SU-DHL-6 (cell line): ENCODE measurements around the gene SMAD7.
A peak's percentile ranks its signal among the peaks of the same experiment; 100 is the strongest.

Experiments used
- H2AFZ ChIP-seq: fragments of 200-600 bp; sonication (generic); 2 replicates; pipeline ENCODE4 v1.6.1; 2014; ENCODE audit warnings: low read depth, mild to moderate bottlenecking, moderate library complexity, mixed read lengths, antibody characterized with exemption, low read length; ENCODE audit not compliant: severe bottlenecking
- H3F3A ChIP-seq: fragments of 200-600 bp; shearing (Covaris generic); 2 replicates; pipeline ENCODE4 v1.6.0; 2016; ENCODE audit warnings: antibody characterized with exemption, mild to moderate bottlenecking; ENCODE audit not compliant: insufficient read depth
- H3K27ac ChIP-seq: fragments of 200-600 bp; sonication (generic); 2 replicates; pipeline ENCODE4 v1.5.1; 2016; ENCODE audit warnings: low read depth, mild to moderate bottlenecking, low read length, moderate library complexity, mixed read lengths
- H3K27me3 ChIP-seq: fragments of 200-600 bp; sonication (generic), shearing (Covaris generic); 2 replicates; pipeline ENCODE4 v1.6.0; 2014; ENCODE audit warnings: mild to moderate bottlenecking, low read length
- H3K36me3 ChIP-seq: fragments of 200-600 bp; sonication (generic); 2 replicates; pipeline ENCODE4 v1.6.1; 2014; ENCODE audit warnings: mild to moderate bottlenecking, low read length, mixed read lengths
- H3K4me2 ChIP-seq: fragments of 300-600, 200-600 bp; shearing (Covaris generic), sonication (generic); 2 replicates; pipeline ENCODE4 v1.6.0; 2014; ENCODE audit warnings: low read length, low read depth, mild to moderate bottlenecking; ENCODE audit not compliant: poor library complexity, severe bottlenecking
- H3K4me3 ChIP-seq: fragments of 200-600 bp; sonication (generic); 2 replicates; pipeline ENCODE4 v1.5.1; 2014; ENCODE audit warnings: antibody characterized with exemption, low read length, mild to moderate bottlenecking, mixed read lengths; ENCODE audit not compliant: insufficient read depth, poor library complexity, severe bottlenecking
- H3K79me2 ChIP-seq: fragments of 200-600 bp; sonication (generic); 2 replicates; pipeline ENCODE4 v1.6.1; 2014; ENCODE audit warnings: mild to moderate bottlenecking, low read length, moderate library complexity; ENCODE audit not compliant: insufficient read depth
- H3K9ac ChIP-seq: fragments of 200-600 bp; sonication (generic); 2 replicates; pipeline ENCODE4 v1.7.0; 2014; ENCODE audit warnings: mild to moderate bottlenecking, low read length
- H3K9me2 ChIP-seq: fragments of 200-600 bp; sonication (generic); replicated peaks from 2 replicates; pipeline ENCODE4 v1.6.1; 2014; ENCODE audit warnings: low read length; ENCODE audit not compliant: insufficient read depth
- H3K9me3 ChIP-seq: fragments of 200-600 bp; sonication (generic); 2 replicates; pipeline ENCODE4 v1.6.1; 2014; ENCODE audit warnings: low read length, mixed read lengths; ENCODE audit not compliant: insufficient read depth
- H4K20me1 ChIP-seq: fragments of 200-600 bp; sonication (generic); 2 replicates; pipeline ENCODE4 v1.6.1; 2014; ENCODE audit warnings: low read depth, mild to moderate bottlenecking, antibody characterized with exemption, low read length, moderate library complexity, mixed read lengths
- EZH2phosphoT487 ChIP-seq: fragments of 200-600 bp; sonication (generic), shearing (Covaris generic); conservative IDR thresholded peaks from 2 replicates; pipeline ENCODE4 v1.6.1; 2018; ENCODE audit warnings: mild to moderate bottlenecking, antibody characterized with exemption, low read length, moderate library complexity, mixed read lengths
- TF ChIP-seq, protein P1 (sequence below): fragments of 200-600 bp; sonication (generic); IDR thresholded peaks from one replicate; pipeline ENCODE4 v1.5.1; 2017; ENCODE audit warnings: antibody characterized with exemption, mild to moderate bottlenecking, low read length, moderate library complexity; ENCODE audit not compliant: insufficient read depth, poor library complexity, severe bottlenecking

Gene SMAD7

DNA sequence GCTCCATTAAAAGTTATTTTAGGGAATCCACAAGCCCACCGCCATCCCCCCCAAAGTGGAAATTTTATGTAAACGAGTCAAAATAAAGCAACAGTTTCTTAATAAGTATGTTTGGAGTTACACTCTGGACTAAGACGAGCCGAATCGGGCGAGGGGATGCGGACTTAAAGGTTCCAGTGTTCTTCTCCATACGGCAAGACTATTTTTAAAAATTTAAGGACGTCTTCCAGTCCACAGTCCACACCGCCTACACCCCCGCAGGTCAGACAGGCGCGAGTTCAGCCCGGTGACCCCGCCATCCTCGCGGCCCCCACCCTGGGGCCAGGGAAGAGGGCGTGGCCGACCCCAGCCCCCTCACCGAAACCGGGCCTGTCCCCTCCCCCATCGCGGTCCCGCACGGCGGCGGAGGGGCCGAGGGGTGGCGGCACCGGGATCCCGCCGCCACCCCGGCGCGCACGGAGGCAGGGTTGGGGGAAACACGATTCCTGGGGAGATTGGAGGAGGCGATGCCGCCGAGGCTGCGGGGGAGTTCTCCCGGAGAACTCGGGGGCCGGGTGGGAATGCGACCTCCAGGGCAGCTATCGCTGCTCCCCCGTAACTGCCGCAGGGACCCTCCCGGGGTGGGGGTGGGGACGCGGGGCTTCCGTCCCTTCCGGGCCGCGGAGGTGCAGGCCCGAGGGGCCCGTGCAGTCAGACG lies 24.5 kb upstream of the SMAD7 start:
- peak overlapping the region; percentile 12 for H2AFZ ChIP-seq

DNA sequence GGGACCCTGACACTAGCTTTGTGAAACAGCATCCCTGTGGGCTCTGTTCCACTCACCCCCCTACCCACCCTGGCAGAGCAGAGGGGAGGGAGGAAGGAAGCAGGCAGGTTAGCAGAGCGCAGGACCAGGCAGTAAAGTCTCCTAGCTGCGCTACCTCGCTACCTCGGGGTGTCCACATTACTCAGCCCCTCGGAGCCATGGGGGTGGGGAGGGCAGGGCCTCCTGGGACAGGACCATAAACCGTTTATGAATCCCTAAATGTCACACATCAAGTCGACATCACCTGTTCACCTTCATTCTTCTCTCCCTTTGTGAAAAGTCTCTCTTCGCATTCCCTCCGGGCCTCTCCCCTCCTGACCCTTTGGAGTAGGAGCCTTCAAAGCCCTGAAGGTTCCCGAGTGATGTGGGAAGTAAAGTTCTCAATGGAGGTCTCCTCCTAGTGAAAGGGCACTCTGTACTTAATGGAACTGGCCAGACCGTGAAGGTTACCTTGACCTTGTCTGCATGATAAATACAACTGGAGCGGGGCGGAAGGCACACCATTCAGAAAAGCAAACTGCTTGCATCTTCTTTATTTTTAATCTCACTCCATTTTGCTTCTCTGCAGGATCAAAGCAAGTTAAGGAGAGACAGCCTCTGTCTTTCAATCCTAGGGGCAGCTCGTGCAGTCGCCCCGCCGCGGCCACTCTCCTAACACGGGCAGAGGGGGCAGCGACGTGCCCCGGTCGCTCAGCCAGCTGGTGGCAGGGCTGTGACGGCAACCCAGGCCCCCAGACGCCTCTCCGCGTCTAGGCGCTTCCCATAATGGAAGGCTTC lies 23.7 kb upstream of the SMAD7 start:
- TF ChIP-seq, protein P1, sequence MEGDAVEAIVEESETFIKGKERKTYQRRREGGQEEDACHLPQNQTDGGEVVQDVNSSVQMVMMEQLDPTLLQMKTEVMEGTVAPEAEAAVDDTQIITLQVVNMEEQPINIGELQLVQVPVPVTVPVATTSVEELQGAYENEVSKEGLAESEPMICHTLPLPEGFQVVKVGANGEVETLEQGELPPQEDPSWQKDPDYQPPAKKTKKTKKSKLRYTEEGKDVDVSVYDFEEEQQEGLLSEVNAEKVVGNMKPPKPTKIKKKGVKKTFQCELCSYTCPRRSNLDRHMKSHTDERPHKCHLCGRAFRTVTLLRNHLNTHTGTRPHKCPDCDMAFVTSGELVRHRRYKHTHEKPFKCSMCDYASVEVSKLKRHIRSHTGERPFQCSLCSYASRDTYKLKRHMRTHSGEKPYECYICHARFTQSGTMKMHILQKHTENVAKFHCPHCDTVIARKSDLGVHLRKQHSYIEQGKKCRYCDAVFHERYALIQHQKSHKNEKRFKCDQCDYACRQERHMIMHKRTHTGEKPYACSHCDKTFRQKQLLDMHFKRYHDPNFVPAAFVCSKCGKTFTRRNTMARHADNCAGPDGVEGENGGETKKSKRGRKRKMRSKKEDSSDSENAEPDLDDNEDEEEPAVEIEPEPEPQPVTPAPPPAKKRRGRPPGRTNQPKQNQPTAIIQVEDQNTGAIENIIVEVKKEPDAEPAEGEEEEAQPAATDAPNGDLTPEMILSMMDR = no peak
- TF ChIP-seq EZH2phosphoT487 = no peak
- H3K36me3 ChIP-seq = no peaks in the 10 kb centered on the region
- H3K9me3 ChIP-seq = no peaks in the 10 kb centered on the region
- H3K27ac ChIP-seq = no peak overlapping the region
- no peaks in the 10 kb centered on the region for H3K9me2 ChIP-seq
- H2AFZ ChIP-seq = no peak overlapping the region
- H4K20me1 ChIP-seq = no peaks in the 10 kb centered on the region
- no peak overlapping the region for H3K9ac ChIP-seq
- H3K4me3 ChIP-seq = no peak overlapping the region
- no peaks in the 10 kb centered on the region for H3F3A ChIP-seq
- H3K79me2 ChIP-seq = no peaks in the 10 kb centered on the region
- no peaks in the 10 kb centered on the region for H3K27me3 ChIP-seq
- H3K4me2 ChIP-seq = no peak overlapping the region

More for the DNA sequence above, 24.5 kb upstream of the SMAD7 start:
- TF ChIP-seq, protein P1 = no peak
- TF ChIP-seq EZH2phosphoT487 = no peak
- peak overlapping the region; percentile 33 for H3K9ac ChIP-seq
- peak overlapping the region; percentile 44 for H3K4me2 ChIP-seq
- H3K9me2 ChIP-seq = no peaks in the 10 kb centered on the region
- no peaks in the 10 kb centered on the region for H3K9me3 ChIP-seq
- H3F3A ChIP-seq = no peaks in the 10 kb centered on the region
- peak overlapping the region; percentile 33 for H3K4me3 ChIP-seq
- no peaks in the 10 kb centered on the region for H3K36me3 ChIP-seq
- no peaks in the 10 kb centered on the region for H4K20me1 ChIP-seq
- H3K27me3 ChIP-seq = no peaks in the 10 kb centered on the region
- H3K27ac ChIP-seq = no peak overlapping the region
- no peaks in the 10 kb centered on the region for H3K79me2 ChIP-seq

DNA sequence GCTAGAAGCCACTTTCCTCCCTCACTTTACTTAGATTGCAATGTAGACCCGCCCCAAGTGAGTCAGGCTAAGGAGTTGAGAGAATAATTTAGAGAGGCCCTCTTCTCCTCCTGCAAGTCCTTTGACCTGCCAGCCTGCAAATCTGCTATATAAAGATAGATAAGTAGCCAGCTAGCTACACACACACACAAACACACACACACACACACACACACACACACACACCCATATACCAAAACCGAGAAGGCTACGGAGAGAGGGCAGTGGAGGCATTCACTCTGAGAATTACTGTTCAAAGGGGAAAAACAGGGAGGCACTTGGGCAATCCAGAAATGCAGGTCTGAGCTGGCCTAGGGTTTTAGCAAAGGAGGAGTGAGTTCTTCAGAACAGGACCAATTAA lies 23.0 kb upstream of the SMAD7 start:
- no peak overlapping the region for H3K9ac ChIP-seq
- H3K79me2 ChIP-seq = no peaks in the 10 kb centered on the region
- H3K27ac ChIP-seq = no peak overlapping the region
- no peak overlapping the region for H2AFZ ChIP-seq
- TF ChIP-seq EZH2phosphoT487 = no peak
- TF ChIP-seq, protein P1 = no peak
- H4K20me1 ChIP-seq = no peaks in the 10 kb centered on the region
- no peak overlapping the region for H3K4me3 ChIP-seq
- H3K9me3 ChIP-seq = no peaks in the 10 kb centered on the region
- H3K4me2 ChIP-seq = no peak overlapping the region
- no peaks in the 10 kb centered on the region for H3F3A ChIP-seq
- no peaks in the 10 kb centered on the region for H3K36me3 ChIP-seq
- no peaks in the 10 kb centered on the region for H3K27me3 ChIP-seq
- no peaks in the 10 kb centered on the region for H3K9me2 ChIP-seq
